ENCODE data around the gene NME3. TPM values are rescaled to one million over a fixed set of nuclear protein-coding genes. Genes with fewer than 3 reads are reported as not detected.

NME3 gene
- total RNA-seq, 1 experiment from 2014 or later: 86.8 TPM

DNA sequence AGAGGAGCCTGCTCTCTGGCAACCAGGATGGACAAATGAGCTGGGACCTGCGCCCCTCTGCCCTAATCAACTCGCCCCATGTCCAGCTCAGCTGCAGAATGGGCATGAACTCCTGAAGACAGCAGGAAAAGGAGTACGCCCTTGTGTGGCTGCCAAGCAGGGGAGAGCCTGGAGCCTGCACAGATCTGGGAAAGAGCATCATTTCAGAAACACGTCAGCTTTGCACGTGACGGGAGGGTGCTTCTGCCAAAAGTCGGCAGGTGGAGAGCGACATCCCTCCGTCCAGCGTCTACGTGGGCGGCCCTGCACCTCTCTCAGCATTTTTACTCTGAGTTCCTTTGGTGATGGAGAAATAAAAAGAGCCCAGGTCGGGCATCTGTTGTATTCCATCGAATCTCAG lies 18.5 kb downstream of the NME3 start:
- H3K4me1 Mint-ChIP-seq: no peaks in the 10 kb centered on the region
- CTCF ChIA-PET: interaction anchor here (1.8 kb wide), 1 partner anchor 29 kb away, joined by 6 read pairs; no protein-coding TSS in a partner anchor

DNA sequence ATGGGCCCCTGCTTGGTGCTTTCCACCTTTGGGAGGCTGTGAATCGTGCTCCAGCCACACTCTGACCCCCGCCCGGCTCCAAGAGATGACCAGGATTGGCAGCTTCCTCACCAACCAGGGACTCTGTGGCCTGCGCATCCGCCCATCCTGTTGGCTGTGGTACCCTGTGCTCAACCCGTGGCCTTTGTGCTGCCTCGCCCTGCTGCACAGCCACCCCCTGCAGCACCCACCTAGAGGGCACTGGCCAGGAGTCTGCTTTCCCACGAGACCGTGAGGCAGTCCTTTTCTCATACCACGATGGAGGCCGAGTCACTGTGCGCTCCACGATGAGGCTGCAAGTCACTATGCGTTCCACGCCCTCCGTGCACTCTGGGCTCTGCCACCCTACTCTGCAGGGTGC lies 19.4 kb downstream of the NME3 start:
- H3K4me1 Mint-ChIP-seq: no peaks in the 10 kb centered on the region
- DNase-seq (ENCODE audit: low spot score) (no peak), ATAC-seq (no peak)

More for the DNA sequence above, 18.5 kb downstream of the NME3 start:
- Mint-ChIP-seq H3K9me3 (no peaks in the 10 kb centered on the region), H3K27me3 (ENCODE audit: low read depth) (no peaks in the 10 kb centered on the region), H3K36me3 (peaks cover 16% of the 10 kb centered on the region), H3K27ac (no peak overlapping the region), H3K4me3 (no peak overlapping the region)
- TF ChIP-seq EMX1 (CRISPR knock-in tag; IDR thresholded peaks at IDR 0.05): no peak
- no peak for TF ChIP-seq ATF1 (CRISPR knock-in tag; IDR thresholded peaks at IDR 0.05)
- no peak for TF ChIP-seq SP1 (CRISPR knock-in tag; conservative IDR thresholded peaks at IDR 0.05)
- no peak for TF ChIP-seq ZNF121 (CRISPR knock-in tag; IDR thresholded peaks at IDR 0.05)
- TF ChIP-seq TEAD1 (CRISPR knock-in tag; IDR thresholded peaks at IDR 0.05): no peak
- TF ChIP-seq KAT7 (CRISPR knock-in tag; IDR thresholded peaks at IDR 0.05; ENCODE audit: borderline replicate concordance): no peak
- TF ChIP-seq, protein P1, sequence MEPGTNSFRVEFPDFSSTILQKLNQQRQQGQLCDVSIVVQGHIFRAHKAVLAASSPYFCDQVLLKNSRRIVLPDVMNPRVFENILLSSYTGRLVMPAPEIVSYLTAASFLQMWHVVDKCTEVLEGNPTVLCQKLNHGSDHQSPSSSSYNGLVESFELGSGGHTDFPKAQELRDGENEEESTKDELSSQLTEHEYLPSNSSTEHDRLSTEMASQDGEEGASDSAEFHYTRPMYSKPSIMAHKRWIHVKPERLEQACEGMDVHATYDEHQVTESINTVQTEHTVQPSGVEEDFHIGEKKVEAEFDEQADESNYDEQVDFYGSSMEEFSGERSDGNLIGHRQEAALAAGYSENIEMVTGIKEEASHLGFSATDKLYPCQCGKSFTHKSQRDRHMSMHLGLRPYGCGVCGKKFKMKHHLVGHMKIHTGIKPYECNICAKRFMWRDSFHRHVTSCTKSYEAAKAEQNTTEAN (CRISPR knock-in tag; IDR thresholded peaks at IDR 0.05): no peak
- no peak for TF ChIP-seq ERG (CRISPR knock-in tag; IDR thresholded peaks at IDR 0.05)
- no peak for TF ChIP-seq ETV6 (CRISPR knock-in tag; IDR thresholded peaks at IDR 0.05)
- TF ChIP-seq PRRX2 (CRISPR knock-in tag; IDR thresholded peaks at IDR 0.05): no peak
- TF ChIP-seq ZNF232 (CRISPR knock-in tag; IDR thresholded peaks at IDR 0.05): no peak
- TF ChIP-seq ZMAT4 (CRISPR knock-in tag; IDR thresholded peaks at IDR 0.05): no peak
- TF ChIP-seq ZNF138 (CRISPR knock-in tag; conservative IDR thresholded peaks at IDR 0.05): no peak
- TF ChIP-seq MXD4 (CRISPR knock-in tag; IDR thresholded peaks at IDR 0.05; ENCODE audit: borderline replicate concordance): no peak
- TF ChIP-seq TP53 (CRISPR knock-in tag; IDR thresholded peaks at IDR 0.05): no peak
- TF ChIP-seq SOX15 (CRISPR knock-in tag; IDR thresholded peaks at IDR 0.05): no peak
- no peak for DNase-seq (ENCODE audit: low spot score)
- POLR2A ChIA-PET: interaction anchor here (0.5 kb wide), 1 partner anchor 336 kb away, joined by 3 read pairs; no protein-coding TSS in a partner anchor
- no peak for ATAC-seq

More for the DNA sequence above, 19.4 kb downstream of the NME3 start:
- Mint-ChIP-seq H3K27ac (no peak overlapping the region), H3K27me3 (ENCODE audit: low read depth) (no peaks in the 10 kb centered on the region), H3K9me3 (no peaks in the 10 kb centered on the region), H3K4me3 (no peak overlapping the region), H3K36me3 (peaks cover 16% of the 10 kb centered on the region)
- CTCF ChIA-PET: interaction anchor here (1.8 to 2.0 kb wide), 2 partner anchors 28 to 46 kb away, joined by 6 to 8 read pairs; partner anchors contain the start of gene MAPK8IP3
- POLR2A ChIA-PET: interaction anchor here (0.5 kb wide), 1 partner anchor 335 kb away, joined by 3 read pairs; no protein-coding TSS in a partner anchor
- TF ChIP-seq CTCF (IDR thresholded peaks at IDR 0.05) (no peak), ZSCAN18 (CRISPR knock-in tag; IDR thresholded peaks at IDR 0.05) (no peak), ETV6 (CRISPR knock-in tag; IDR thresholded peaks at IDR 0.05) (no peak), OVOL2 (CRISPR knock-in tag; IDR thresholded peaks at IDR 0.05; ENCODE audit: borderline replicate concordance) (no peak)
